B cell (primary cell): ENCODE measurements around the gene GSG1. TPM values are rescaled to one million over a fixed set of nuclear protein-coding genes. Genes with fewer than 3 reads are reported as not detected.
A peak's percentile ranks its signal among the peaks of the same experiment; 100 is the strongest.

Experiments
- ATAC-seq: fragments of 200-7000 bp; cut with Tn5 transposase; one replicate; pipeline ENCODE4 v1.10.0; 2021; ENCODE audit warnings: low read depth, mild to moderate bottlenecking, moderate number of reproducible peaks, moderate library complexity
- CTCF ChIA-PET: fragments of 350-600 bp; sonication (Branson Sonifier 250); formaldehyde crosslinking; loops from one replicate; lab custom pipeline; 2021; ENCODE audit warnings: antibody characterized with exemption, inconsistent platforms; lab: Charles Lee
- POLR2A ChIA-PET: fragments of 350-600 bp; sonication (Branson Sonifier 250); formaldehyde crosslinking; loops from one replicate; lab custom pipeline; 2021; ENCODE audit warnings: antibody characterized with exemption; lab: Charles Lee
- DNase-seq: peaks from one replicate; pipeline ENCODE4 v3.0.0; 2013
- H2AFZ ChIP-seq: 2 replicates; pipeline ENCODE4 v1.6.1; 2012; ENCODE audit warnings: mild to moderate bottlenecking, low read depth, low read length; ENCODE audit not compliant: insufficient read depth, poor library complexity, severe bottlenecking
- H3K27ac ChIP-seq, 2 donors: 1 replicate in 1 of 2; 2 replicates in 1 of 2; pipeline ENCODE4 v1.5.1; 2012 to 2013; ENCODE audit warnings: low read length in 2 of 2, mild to moderate bottlenecking in 2 of 2, moderate library complexity in 1 of 2
- H3K27me3 ChIP-seq, 4 experiments: fragments of 200-600 bp in 1 of 4; sonication (generic) in 1 of 4; replicated peaks in 1 of 4; 1 replicate in 2 of 4; 2 replicates in 2 of 4; pipeline versions ENCODE4 v1.6.1 to v1.7.0; 2013 to 2016; ENCODE audit warnings: low read length in 3 of 4, mild to moderate bottlenecking in 2 of 4, mixed read lengths in 1 of 4, moderate library complexity in 1 of 4; ENCODE audit not compliant: insufficient read depth in 4 of 4, control insufficient read depth in 3 of 4; ENCODE audit errors: control extremely low read depth in 1 of 4
- H3K36me3 ChIP-seq, 2 experiments: replicated peaks in 1 of 2; 1 replicate in 1 of 2; 2 replicates in 1 of 2; pipeline versions ENCODE4 v1.6.1 to v1.7.1; 2013; ENCODE audit warnings: low read length in 1 of 2; ENCODE audit not compliant: insufficient read depth in 2 of 2, control insufficient read depth in 1 of 2; ENCODE audit errors: control extremely low read depth in 1 of 2, extremely low read depth in 1 of 2
- H3K4me1 ChIP-seq, 2 donors: fragments of 200-600 bp in 1 of 2; sonication (generic) in 1 of 2; 1 replicate in 1 of 2; 2 replicates in 1 of 2; pipeline versions ENCODE4 v1.5.1 to v1.6.1; 2013 to 2017; ENCODE audit warnings: low read length in 2 of 2; ENCODE audit not compliant: control insufficient read depth in 2 of 2, insufficient read depth in 2 of 2
- H3K4me2 ChIP-seq: replicated peaks from 2 replicates; pipeline ENCODE3; 2012; ENCODE audit warnings: mild to moderate bottlenecking, low read depth, low read length; ENCODE audit not compliant: poor library complexity, severe bottlenecking
- H3K4me3 ChIP-seq, 5 experiments: fragments of 200-600 bp in 1 of 5; sonication (generic) in 1 of 5; 1 replicate in 3 of 5; 2 replicates in 2 of 5; pipeline versions ENCODE4 v1.5.1 to v1.7.0; 2011 to 2016; ENCODE audit warnings: low read length in 4 of 5, mild to moderate bottlenecking in 4 of 5, low read depth in 2 of 5, control low read depth in 1 of 5, moderate library complexity in 1 of 5; ENCODE audit not compliant: insufficient read depth in 1 of 5; ENCODE audit errors: control extremely low read depth in 1 of 5, extremely low read depth in 1 of 5
- H3K79me2 ChIP-seq: fragments of 200-600 bp; sonication (generic); one replicate; pipeline ENCODE4 v1.6.0; 2016; ENCODE audit warnings: low read length; ENCODE audit not compliant: control insufficient read depth, insufficient read depth
- H3K9ac ChIP-seq: fragments of 200-600 bp; sonication (generic); 2 replicates; pipeline ENCODE4 v1.6.1; 2017; ENCODE audit warnings: mild to moderate bottlenecking, low read length, moderate library complexity
- H3K9me3 ChIP-seq, 3 donors: one replicate each; pipeline versions ENCODE4 v1.6.1 to v1.7.1; 2013; ENCODE audit warnings: low read length in 2 of 3; ENCODE audit not compliant: control insufficient read depth in 2 of 3, insufficient read depth in 1 of 3; ENCODE audit errors: control extremely low read depth in 1 of 3
- H4K20me1 ChIP-seq: 2 replicates; pipeline ENCODE4 v1.6.0; 2012; ENCODE audit warnings: mild to moderate bottlenecking, low read length; ENCODE audit not compliant: insufficient read depth, control insufficient read depth, poor library complexity, severe bottlenecking
- H3K27ac Mint-ChIP-seq: one replicate; pipeline ENCODE4 v1.8.0; 2021; ENCODE audit warnings: mixed read lengths
- H3K27me3 Mint-ChIP-seq: one replicate; pipeline ENCODE4 v1.8.0; 2021; ENCODE audit warnings: mixed read lengths
- H3K4me1 Mint-ChIP-seq: one replicate; pipeline ENCODE4 v1.8.0; 2021; ENCODE audit warnings: mixed read lengths
- H3K4me3 Mint-ChIP-seq: one replicate; pipeline ENCODE4 v1.8.0; 2021; ENCODE audit warnings: mixed read lengths
- H3K9me3 Mint-ChIP-seq: one replicate; pipeline ENCODE4 v1.8.0; 2022; ENCODE audit warnings: mixed read lengths; ENCODE audit not compliant: insufficient read depth
- EZH2 ChIP-seq: IDR thresholded peaks from 2 replicates; pipeline ENCODE4 v1.6.1; 2012; ENCODE audit warnings: borderline replicate concordance, low read depth, mild to moderate bottlenecking, moderate library complexity, low read length; ENCODE audit not compliant: insufficient read depth, poor library complexity, severe bottlenecking
- WGBS: methylation state at CpG from one replicate; pipeline ENCODE4 v1.1.5; 2013; ENCODE audit warnings: missing lambda C conversion rate; ENCODE audit not compliant: insufficient coverage; 5-methylcytosine and 5-hydroxymethylcytosine counted together
- intact Hi-C: fragments of 100-400 bp; cut with micrococcal nuclease; formaldehyde crosslinking; loops from one replicate; pipeline ENCODE4 v1.10.0; 2022
- polyA plus RNA-seq: library from polyadenylated mRNA; depleted of rRNA; stranded (reverse); fragments of >200 nt; gene quantifications from 2 replicates; pipeline ENCODE4 v1.2.3, GENCODE V29; 2012
- total RNA-seq, 2 donors: library from RNA; stranded (reverse); fragments of 120-200 nt in 1 of 2; gene quantifications; 1 replicate in 1 of 2; 2 replicates in 1 of 2; pipeline versions ENCODE4 v1.2.3 to v1.2.4, GENCODE V29; 2013 to 2022
- TF ChIP-seq, protein P1 (sequence below): fragments of 200-600 bp; IDR thresholded peaks from one replicate; pipeline ENCODE4 v1.8.0; 2022; ENCODE audit warnings: antibody characterized with exemption, mild to moderate bottlenecking

Gene GSG1
- total and polyA plus RNA-seq, 2 donors (not counting 1 experiment from before 2014, with no cell fraction given) = not detected

DNA sequence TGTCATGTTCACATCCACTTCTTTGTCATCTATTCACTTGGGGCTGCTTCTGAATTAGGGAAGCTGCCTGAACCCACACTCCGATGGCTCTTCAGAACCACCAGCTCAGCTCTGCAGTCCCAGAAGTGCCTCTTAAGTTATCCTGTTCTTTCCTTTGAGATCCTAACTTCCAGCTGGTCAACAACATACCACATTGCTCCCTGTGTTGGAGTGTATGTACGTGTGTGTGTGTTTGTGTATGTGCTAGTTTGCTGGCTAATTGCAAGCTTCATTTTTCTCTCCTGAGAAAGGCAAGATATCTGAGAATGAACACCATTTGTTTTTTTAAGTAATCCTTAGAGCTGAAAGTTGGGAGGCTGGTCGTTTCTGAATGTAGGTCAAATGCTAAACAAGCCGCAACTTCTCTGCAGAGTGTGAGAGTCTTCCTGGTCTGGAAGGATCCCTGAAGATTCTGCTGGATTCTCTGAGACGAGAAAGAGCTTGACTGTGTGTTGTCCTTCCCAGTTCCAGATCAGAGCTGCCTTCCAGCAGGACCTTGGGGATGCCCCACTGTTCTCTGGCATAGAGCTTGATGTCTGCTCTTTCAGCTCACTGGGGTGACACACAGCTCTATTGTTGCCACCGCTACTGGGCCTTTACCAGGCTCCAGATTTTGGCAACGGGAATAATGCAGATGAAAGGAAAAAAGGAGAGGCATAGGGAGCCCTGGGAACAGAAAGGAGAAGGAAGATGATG, 839 bp downstream of the GSG1 start:
- Histone ChIP-seq H3K79me2 (no peaks in the 10 kb centered on the region), H2AFZ (no peak overlapping the region), H3K9ac (no peak overlapping the region), H3K27ac (peak overlapping the region; percentile 97 to 99), H3K9me3 (no peaks in the 10 kb centered on the region), H3K4me3 (no peak overlapping the region), H4K20me1 (no peaks in the 10 kb centered on the region), H3K4me1 (peaks cover 47 to 56% of the 10 kb centered on the region in 2 donors), H3K36me3 (no peaks in the 10 kb centered on the region), H3K27me3 (no peaks in the 10 kb centered on the region), H3K4me2 (peak overlapping the region; percentile 94)
- peaks cover 56% of the 10 kb centered on the region for H3K4me1 Mint-ChIP-seq
- DNase-seq (peak; percentile 28), ATAC-seq (no peak)
- WGBS = 57% methylated on average over 4 of the region's 7 CpGs
- H3K27ac Mint-ChIP-seq = peak overlapping the region; percentile 96
- intact Hi-C loops = no loop called here
- no peaks in the 10 kb centered on the region for H3K9me3 Mint-ChIP-seq
- peak overlapping the region; percentile 88 for H3K4me3 Mint-ChIP-seq
- CTCF ChIA-PET = interaction anchor here (1.0 to 8.7 kb wide), 4 partner anchors 59 to 108 kb away, joined by 3 to 108 read pairs (median 4); partner anchors contain the start of gene FAM234B
- no peaks in the 10 kb centered on the region for H3K27me3 Mint-ChIP-seq
- POLR2A ChIA-PET = interaction anchor here (0.8 kb wide), 1 partner anchor 94 kb away, joined by 3 read pairs; the partner anchor contains the start of gene EMP1
- TF ChIP-seq, protein P1, sequence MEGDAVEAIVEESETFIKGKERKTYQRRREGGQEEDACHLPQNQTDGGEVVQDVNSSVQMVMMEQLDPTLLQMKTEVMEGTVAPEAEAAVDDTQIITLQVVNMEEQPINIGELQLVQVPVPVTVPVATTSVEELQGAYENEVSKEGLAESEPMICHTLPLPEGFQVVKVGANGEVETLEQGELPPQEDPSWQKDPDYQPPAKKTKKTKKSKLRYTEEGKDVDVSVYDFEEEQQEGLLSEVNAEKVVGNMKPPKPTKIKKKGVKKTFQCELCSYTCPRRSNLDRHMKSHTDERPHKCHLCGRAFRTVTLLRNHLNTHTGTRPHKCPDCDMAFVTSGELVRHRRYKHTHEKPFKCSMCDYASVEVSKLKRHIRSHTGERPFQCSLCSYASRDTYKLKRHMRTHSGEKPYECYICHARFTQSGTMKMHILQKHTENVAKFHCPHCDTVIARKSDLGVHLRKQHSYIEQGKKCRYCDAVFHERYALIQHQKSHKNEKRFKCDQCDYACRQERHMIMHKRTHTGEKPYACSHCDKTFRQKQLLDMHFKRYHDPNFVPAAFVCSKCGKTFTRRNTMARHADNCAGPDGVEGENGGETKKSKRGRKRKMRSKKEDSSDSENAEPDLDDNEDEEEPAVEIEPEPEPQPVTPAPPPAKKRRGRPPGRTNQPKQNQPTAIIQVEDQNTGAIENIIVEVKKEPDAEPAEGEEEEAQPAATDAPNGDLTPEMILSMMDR = no peak
- no peak for TF ChIP-seq EZH2
